HG03045 (cell line): ENCODE measurements around the gene KHK.
A peak's percentile ranks its signal among the peaks of the same experiment; 100 is the strongest.

Experiments
- ATAC-seq: cut with Tn5 transposase; IDR thresholded peaks from one replicate; pipeline ENCODE4 v1.9.1; 2021; ENCODE audit warnings: mild to moderate bottlenecking, moderate library complexity; ENCODE audit not compliant: unreplicated experiment

The KHK gene

GRCh38 chr2:27126252-27126710, 39.7 kb downstream of the KHK start:
- ATAC-seq, result no peak

GRCh38 chr2:27127883-27128667, 41.5 kb downstream of the KHK start:
- no peak for ATAC-seq

GRCh38 chr2:27128668-27129571, 42.3 kb downstream of the KHK start:
- no peak for ATAC-seq

- ATAC-seq, result no peak
Measured at GRCh38 chr2:27130396-27130795, 43.8 kb downstream of the KHK start.

GRCh38 chr2:27131429-27131828, 44.9 kb downstream of the KHK start:
- no peak for ATAC-seq

- no peak for ATAC-seq
Measured at GRCh38 chr2:27133195-27133875, 46.8 kb downstream of the KHK start.

- peak; percentile 88 for ATAC-seq
Measured at GRCh38 chr2:27133905-27134780, 47.6 kb downstream of the KHK start, which contains the start of gene PREB. Gene PREB (minus strand): TSS chr2:27134636. CDS start chr2:27134421, 215 bp downstream.

- no peak for ATAC-seq
Measured at GRCh38 chr2:27134781-27135477, 48.4 kb downstream of the KHK start.

- no peak for ATAC-seq
Measured at GRCh38 chr2:27135478-27135955, 48.9 kb downstream of the KHK start.

GRCh38 chr2:27136751-27137150, 50.2 kb downstream of the KHK start:
- no peak for ATAC-seq

- ATAC-seq, result no peak
Measured at GRCh38 chr2:27137322-27137935, 50.9 kb downstream of the KHK start.

- ATAC-seq, result no peak
Measured at GRCh38 chr2:27138111-27138510, 51.5 kb downstream of the KHK start.

GRCh38 chr2:27139310-27139709, 52.7 kb downstream of the KHK start, which contains the start of gene PRR30:
Gene PRR30 (minus strand): TSS chr2:27139410. CDS start chr2:27138329, 1,081 bp downstream.
- no peak for ATAC-seq

GRCh38 chr2:27143285-27143684, 56.7 kb downstream of the KHK start:
- no peak for ATAC-seq

GRCh38 chr2:27145682-27146081, 59.1 kb downstream of the KHK start:
- ATAC-seq, result no peak

- ATAC-seq, result no peak
Measured at GRCh38 chr2:27147935-27148334, 61.4 kb downstream of the KHK start.

- no peak for ATAC-seq
Measured at GRCh38 chr2:27148801-27149439, 62.3 kb downstream of the KHK start, which contains the start of gene TCF23. Gene TCF23 (plus strand): TSS chr2:27149004. CDS start chr2:27149134, 130 bp downstream.
